K562 (cell line): Measurements from ENCODE around the gene MEGF9. TPM values are rescaled to one million over a fixed set of nuclear protein-coding genes. Genes with fewer than 3 reads are reported as not detected.

Source experiments
- ATAC-seq: fragments of 200-7000 bp; cut with Tn5 transposase; 3 replicates; pipeline ENCODE4 v1.9.1; 2020; ENCODE audit warnings: moderate library complexity
- BruUV-seq: library from RNA; stranded (reverse); fragments of 400-500 nt; replicated peaks from 2 replicates; lab custom pipeline; 2021; lab: Mats Ljungman, UMichigan
- CTCF ChIA-PET: fragments of 300-600 bp; formaldehyde crosslinking; extraction: SDS; loops from one replicate; lab custom pipeline; 2021; ENCODE audit warnings: low intra/inter-chr PET ratio; lab: Yijun Ruan, JAX
- POLR2A ChIA-PET: fragments of 300-600, 350-650 bp; sonication (Branson Sonifier 250); formaldehyde crosslinking; extraction: SDS; loops from one replicate; lab custom pipeline; 2021; ENCODE audit warnings: antibody characterized with exemption, inconsistent platforms; lab: Yijun Ruan, JAX
- DNase-seq, 4 experiments: peaks; one replicate each; pipeline versions ENCODE4 v3.0.0 to v3.0.0-alpha.2; 2011 to 2018; ENCODE audit warnings: low spot score in 3 of 4, mixed read lengths in 3 of 4; ENCODE audit errors: extremely low read depth in 1 of 4
- FAIRE-seq: peaks from 2 replicates; lab custom pipeline; 2011; peaks lifted over from hg19 to GRCh38; lab: Jason Lieb, UNC
- H2AFZ ChIP-seq: 2 replicates; pipeline ENCODE4 v1.6.0; 2011; ENCODE audit warnings: low read depth, low read length, control low read depth, inconsistent platforms
- H3K27ac ChIP-seq: fragments of 200-600 bp; 3 replicates; pipeline ENCODE4 v1.8.0; 2011; ENCODE audit warnings: low read depth, mild to moderate bottlenecking, control low read depth, inconsistent platforms, low read length, moderate library complexity, mixed read lengths; ENCODE audit errors: extremely low read depth
- H3K27me3 ChIP-seq, 2 experiments: fragments of 300-600 bp in 1 of 2; 2 replicates in 1 of 2; 3 replicates in 1 of 2; pipeline versions ENCODE4 v1.6.0 to v1.8.0; 2011; ENCODE audit warnings: inconsistent platforms in 2 of 2, low read length in 2 of 2, mild to moderate bottlenecking in 1 of 2, mixed read lengths in 1 of 2, moderate library complexity in 1 of 2; ENCODE audit not compliant: control insufficient read depth in 2 of 2, insufficient read depth in 2 of 2
- H3K36me3 ChIP-seq: fragments of 300-600 bp; 3 replicates; pipeline ENCODE4 v1.8.0; 2011; ENCODE audit warnings: mild to moderate bottlenecking, low read length, inconsistent platforms; ENCODE audit not compliant: control insufficient read depth, insufficient read depth
- H3K4me1 ChIP-seq, 2 experiments: fragments of 200-600 bp in 1 of 2; replicated peaks in 1 of 2; 2 replicates in 1 of 2; 3 replicates in 1 of 2; pipeline versions ENCODE4 v1.5.1 to v1.8.0; 2011; ENCODE audit warnings: inconsistent platforms in 2 of 2, low read length in 2 of 2, mild to moderate bottlenecking in 1 of 2, mixed read lengths in 1 of 2, moderate library complexity in 1 of 2; ENCODE audit not compliant: control insufficient read depth in 2 of 2, insufficient read depth in 2 of 2
- H3K4me2 ChIP-seq: 2 replicates; pipeline ENCODE4 v1.6.1; 2011; ENCODE audit warnings: low read length, control low read depth, inconsistent platforms, mixed read lengths; ENCODE audit not compliant: insufficient read depth
- H3K4me3 ChIP-seq: fragments of 200-600 bp; sonication (generic), shearing (Covaris generic); 2 replicates; pipeline ENCODE4 v1.5.1; 2016; ENCODE audit warnings: control low read depth, inconsistent platforms
- H3K79me2 ChIP-seq: fragments of 200-600 bp; 3 replicates; pipeline ENCODE4 v1.8.0; 2011; ENCODE audit warnings: low read length, inconsistent platforms; ENCODE audit not compliant: control insufficient read depth, insufficient read depth
- H3K9ac ChIP-seq, 2 experiments: 2 replicates each; pipeline versions ENCODE4 v1.6.0 to v1.6.1; 2011; ENCODE audit warnings: low read depth in 2 of 2, low read length in 2 of 2, control low read depth in 1 of 2, inconsistent platforms in 1 of 2, mild to moderate bottlenecking in 1 of 2, mixed read lengths in 1 of 2; ENCODE audit not compliant: insufficient read depth in 1 of 2
- H3K9me1 ChIP-seq: one replicate; pipeline ENCODE4 v1.6.0; 2011; ENCODE audit warnings: inconsistent platforms, mild to moderate bottlenecking, low read length, moderate library complexity; ENCODE audit not compliant: control insufficient read depth, insufficient read depth
- H3K9me3 ChIP-seq: replicated peaks from 2 replicates; pipeline ENCODE4 v1.5.1; 2011; ENCODE audit warnings: low read depth, low read length, inconsistent platforms; ENCODE audit not compliant: control insufficient read depth, insufficient read depth
- H4K20me1 ChIP-seq: replicated peaks from 2 replicates; pipeline ENCODE4 v1.6.1; 2011; ENCODE audit warnings: low read length, inconsistent platforms, mixed read lengths; ENCODE audit not compliant: control insufficient read depth, insufficient read depth
- EP300 ChIP-seq: IDR thresholded peaks from 2 replicates; pipeline ENCODE4 v1.6.1; 2012; ENCODE audit warnings: low read length, improper control_type of control experiment
- EP400 ChIP-seq: fragments of 450-650 bp; IDR thresholded peaks from 2 replicates; pipeline ENCODE4 v1.6.1; 2017; ENCODE audit warnings: antibody characterized with exemption, mild to moderate bottlenecking, moderate library complexity
- L3MBTL2 ChIP-seq: fragments of 450-650 bp; IDR thresholded peaks from 2 replicates; pipeline ENCODE4 v1.6.1; 2016; ENCODE audit warnings: mild to moderate bottlenecking, moderate library complexity
- MTA1 ChIP-seq: fragments of 450-650 bp; IDR thresholded peaks from 2 replicates; pipeline ENCODE4 v1.6.1; 2017; ENCODE audit warnings: borderline replicate concordance
- NFIC ChIP-seq: fragments of 450-650 bp; IDR thresholded peaks from 2 replicates; pipeline ENCODE4 v1.6.1; 2017; ENCODE audit warnings: mild to moderate bottlenecking, inconsistent platforms
- POLR2G ChIP-seq: fragments of 200-400 bp; formaldehyde crosslinking; IDR thresholded peaks from 2 replicates; pipeline ENCODE4 v1.6.1; 2017; ENCODE audit warnings: low read depth, mild to moderate bottlenecking, antibody characterized with exemption, low read length, moderate library complexity
- RBM39 ChIP-seq: fragments of 200-400 bp; formaldehyde crosslinking; optimal IDR thresholded peaks from 2 replicates; pipeline ENCODE3; 2018; ENCODE audit warnings: low read depth, low read length
- ZC3H4 ChIP-seq: sonication (generic); formaldehyde crosslinking; IDR thresholded peaks from 2 replicates; pipeline ENCODE4 v1.9.0; 2021; ENCODE audit warnings: missing genetic modification reagents, borderline replicate concordance
- ZKSCAN3 ChIP-seq: fragments of 250-450 bp; sonication (Bioruptor Pico); IDR thresholded peaks from 2 replicates; pipeline ENCODE4 v1.4.0; 2020
- ZNF124 ChIP-seq: sonication (generic); formaldehyde crosslinking; IDR thresholded peaks from 2 replicates; pipeline ENCODE4 v1.8.1; 2022; ENCODE audit warnings: missing genetic modification reagents
- ZNF589 ChIP-seq: fragments of 200-800 bp; sonication (Bioruptor generic); IDR thresholded peaks from 2 replicates; pipeline ENCODE4 v1.6.1; 2016; ENCODE audit warnings: low read depth, missing genetic modification characterization, missing compliant biosample characterization
- WGBS: fragments of 100-300 bp; shearing (Covaris generic); methylation state at CpG from one replicate; pipeline ENCODE4 v1.1.6; 2016; ENCODE audit warnings: low coverage, mixed read lengths; ENCODE audit not compliant: insufficient coverage; ENCODE audit errors: missing lambda C conversion rate; 5-methylcytosine and 5-hydroxymethylcytosine counted together
- in situ Hi-C: fragments of 300-500 bp; cut with MboI; formaldehyde crosslinking; loops from 4 replicates; pipeline ENCODE4 v1.15.0; 2018; ENCODE audit warnings: inconsistent platforms, mixed read lengths
- intact Hi-C: fragments of 100-400 bp; cut with micrococcal nuclease; formaldehyde crosslinking; loops from 2 replicates; pipeline ENCODE4 v1.14.2; 2022
- polyA plus RNA-seq, 8 experiments: library from polyadenylated mRNA; depleted of rRNA in 4 of 8; stranded (reverse) in 5 of 8; unstranded in 3 of 8; fragments of >200 nt; fragmentation: Nextera tagmentation in 2 of 8; fragmentation: Illumina TruSeq in 1 of 8; extraction: Ambion mirVana in 2 of 8; extraction: Trizol in 1 of 8; gene quantifications; 2 replicates each; pipeline versions ENCODE4 v1.2.1 to v1.2.3, GENCODE V29; 2011 to 2014; ENCODE audit warnings: inconsistent platforms in 1 of 8, missing spikeins in 1 of 8
- total RNA-seq, 7 experiments: library from RNA; depleted of rRNA in 6 of 7; stranded (reverse); fragments of >200 nt in 6 of 7; fragmentation: Illumina TruSeq in 2 of 7; extraction: Trizol in 2 of 7; gene quantifications; 2 replicates each; pipeline versions ENCODE4 v1.2.1 to v1.2.3, GENCODE V29; 2011 to 2021; ENCODE audit warnings: low replicate concordance in 1 of 7
- TF ChIP-seq, protein P1 (sequence below), 2 experiments: fragments of 450-650 bp in 1 of 2; sonication (generic) in 1 of 2; formaldehyde crosslinking; conservative IDR thresholded peaks; 2 replicates each; pipeline versions ENCODE4 v1.4.0 to v1.8.1; 2020 to 2022; ENCODE audit warnings: mild to moderate bottlenecking in 1 of 2, missing genetic modification reagents in 1 of 2
- TF ChIP-seq, protein P2 (sequence below): sonication (generic); formaldehyde crosslinking; IDR thresholded peaks from 2 replicates; pipeline ENCODE4 v1.4.0; 2020; ENCODE audit warnings: mild to moderate bottlenecking, missing genetic modification reagents
- TF ChIP-seq, protein P3 (sequence below), 2 experiments: fragments of 150-350 bp in 1 of 2; IDR thresholded peaks; 2 replicates each; pipeline ENCODE4 v1.6.1; 2012 to 2016; ENCODE audit warnings: low read depth in 2 of 2, low read length in 2 of 2, mild to moderate bottlenecking in 1 of 2, moderate library complexity in 1 of 2

Gene MEGF9
- total and polyA plus RNA-seq, 9 of the 15 experiments (the other 6 are each of a cell fraction or from before 2014, with no cell fraction given) = 2.1 to 6.2 (median 3.8) TPM

DNA sequence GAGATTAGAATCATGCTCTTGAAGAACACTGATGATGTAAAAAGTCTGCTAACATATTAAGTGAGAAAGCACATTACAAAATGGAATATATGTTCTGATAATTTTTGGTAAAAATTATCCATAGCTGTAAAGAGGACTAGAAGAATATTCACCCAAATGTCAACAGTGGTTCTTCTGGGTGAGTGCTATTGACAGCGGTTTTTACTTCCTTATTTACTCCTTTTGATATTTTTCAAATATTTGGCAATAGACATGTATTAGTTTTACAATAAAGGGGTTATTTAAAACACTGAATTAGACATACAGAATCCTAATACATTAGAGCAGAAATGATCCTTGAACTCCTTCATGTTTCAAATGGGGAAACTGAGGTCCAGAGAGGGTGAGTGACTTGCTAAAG is 26.9 kb upstream of the MEGF9 start:
- TF ChIP-seq ZNF124 (CRISPR knock-in tag) = no peak
- TF ChIP-seq RBM39 = no peak
- no peak for TF ChIP-seq ZC3H4 (CRISPR knock-in tag)
- no peak for TF ChIP-seq EP400
- TF ChIP-seq L3MBTL2 = no peak
- TF ChIP-seq NFIC = no peak
- TF ChIP-seq, protein P1, sequence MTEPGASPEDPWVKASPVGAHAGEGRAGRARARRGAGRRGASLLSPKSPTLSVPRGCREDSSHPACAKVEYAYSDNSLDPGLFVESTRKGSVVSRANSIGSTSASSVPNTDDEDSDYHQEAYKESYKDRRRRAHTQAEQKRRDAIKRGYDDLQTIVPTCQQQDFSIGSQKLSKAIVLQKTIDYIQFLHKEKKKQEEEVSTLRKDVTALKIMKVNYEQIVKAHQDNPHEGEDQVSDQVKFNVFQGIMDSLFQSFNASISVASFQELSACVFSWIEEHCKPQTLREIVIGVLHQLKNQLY (CRISPR knock-in tag; conservative IDR thresholded peaks at IDR 0.05) = no peak
- no peak for TF ChIP-seq ZKSCAN3 (CRISPR knock-in tag)
- TF ChIP-seq MTA1 = no peak
- TF ChIP-seq, protein P2, sequence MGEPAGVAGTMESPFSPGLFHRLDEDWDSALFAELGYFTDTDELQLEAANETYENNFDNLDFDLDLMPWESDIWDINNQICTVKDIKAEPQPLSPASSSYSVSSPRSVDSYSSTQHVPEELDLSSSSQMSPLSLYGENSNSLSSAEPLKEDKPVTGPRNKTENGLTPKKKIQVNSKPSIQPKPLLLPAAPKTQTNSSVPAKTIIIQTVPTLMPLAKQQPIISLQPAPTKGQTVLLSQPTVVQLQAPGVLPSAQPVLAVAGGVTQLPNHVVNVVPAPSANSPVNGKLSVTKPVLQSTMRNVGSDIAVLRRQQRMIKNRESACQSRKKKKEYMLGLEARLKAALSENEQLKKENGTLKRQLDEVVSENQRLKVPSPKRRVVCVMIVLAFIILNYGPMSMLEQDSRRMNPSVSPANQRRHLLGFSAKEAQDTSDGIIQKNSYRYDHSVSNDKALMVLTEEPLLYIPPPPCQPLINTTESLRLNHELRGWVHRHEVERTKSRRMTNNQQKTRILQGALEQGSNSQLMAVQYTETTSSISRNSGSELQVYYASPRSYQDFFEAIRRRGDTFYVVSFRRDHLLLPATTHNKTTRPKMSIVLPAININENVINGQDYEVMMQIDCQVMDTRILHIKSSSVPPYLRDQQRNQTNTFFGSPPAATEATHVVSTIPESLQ (CRISPR knock-in tag) = no peak
- no peak for TF ChIP-seq POLR2G
- TF ChIP-seq, protein P3, sequence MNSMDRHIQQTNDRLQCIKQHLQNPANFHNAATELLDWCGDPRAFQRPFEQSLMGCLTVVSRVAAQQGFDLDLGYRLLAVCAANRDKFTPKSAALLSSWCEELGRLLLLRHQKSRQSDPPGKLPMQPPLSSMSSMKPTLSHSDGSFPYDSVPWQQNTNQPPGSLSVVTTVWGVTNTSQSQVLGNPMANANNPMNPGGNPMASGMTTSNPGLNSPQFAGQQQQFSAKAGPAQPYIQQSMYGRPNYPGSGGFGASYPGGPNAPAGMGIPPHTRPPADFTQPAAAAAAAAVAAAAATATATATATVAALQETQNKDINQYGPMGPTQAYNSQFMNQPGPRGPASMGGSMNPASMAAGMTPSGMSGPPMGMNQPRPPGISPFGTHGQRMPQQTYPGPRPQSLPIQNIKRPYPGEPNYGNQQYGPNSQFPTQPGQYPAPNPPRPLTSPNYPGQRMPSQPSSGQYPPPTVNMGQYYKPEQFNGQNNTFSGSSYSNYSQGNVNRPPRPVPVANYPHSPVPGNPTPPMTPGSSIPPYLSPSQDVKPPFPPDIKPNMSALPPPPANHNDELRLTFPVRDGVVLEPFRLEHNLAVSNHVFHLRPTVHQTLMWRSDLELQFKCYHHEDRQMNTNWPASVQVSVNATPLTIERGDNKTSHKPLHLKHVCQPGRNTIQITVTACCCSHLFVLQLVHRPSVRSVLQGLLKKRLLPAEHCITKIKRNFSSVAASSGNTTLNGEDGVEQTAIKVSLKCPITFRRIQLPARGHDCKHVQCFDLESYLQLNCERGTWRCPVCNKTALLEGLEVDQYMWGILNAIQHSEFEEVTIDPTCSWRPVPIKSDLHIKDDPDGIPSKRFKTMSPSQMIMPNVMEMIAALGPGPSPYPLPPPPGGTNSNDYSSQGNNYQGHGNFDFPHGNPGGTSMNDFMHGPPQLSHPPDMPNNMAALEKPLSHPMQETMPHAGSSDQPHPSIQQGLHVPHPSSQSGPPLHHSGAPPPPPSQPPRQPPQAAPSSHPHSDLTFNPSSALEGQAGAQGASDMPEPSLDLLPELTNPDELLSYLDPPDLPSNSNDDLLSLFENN (IDR thresholded peaks at IDR 0.05; ENCODE audit: low read depth in 2 of 2, low read length in 2 of 2) = no peak
- TF ChIP-seq ZNF589 = no peak
- TF ChIP-seq EP300 = no peak
- TF ChIP-seq, all 486 proteins: peak for 0
- Histone ChIP-seq H3K79me2 (no peaks in the 10 kb centered on the region), H3K9me3 (no peaks in the 10 kb centered on the region), H4K20me1 (no peaks in the 10 kb centered on the region), H3K36me3 (no peaks in the 10 kb centered on the region), H3K9ac (no peak overlapping the region), H3K27ac (no peak overlapping the region), H3K27me3 (no peaks in the 10 kb centered on the region), H2AFZ (no peak overlapping the region), H3K9me1 (no peaks in the 10 kb centered on the region), H3K4me2 (no peak overlapping the region), H3K4me3 (no peak overlapping the region), H3K4me1 (no peaks in the 10 kb centered on the region; a peak in 1 of 5 replicates)
- ChIA-PET CTCF (no interaction called here), POLR2A (no interaction called here)
- intact Hi-C loops (loop anchor here (5.0 to 10.0 kb wide), 5 partner anchors 196 to 661 kb away; no protein-coding TSS in a partner anchor), in situ Hi-C loops (loop anchor here (5.0 to 10.0 kb wide), 2 partner anchors 324 to 426 kb away; no protein-coding TSS in a partner anchor)
- ATAC-seq (no peak), DNase-seq (no peak), FAIRE-seq (no peak)
- BruUV-seq = no TSS peak
- 0% methylated on average over 1 of the region's 1 CpG for WGBS
